H1 (cell line): ENCODE data around the gene ABCC10.

ENCODE experiments used
- BCL11A ChIP-seq, 2 experiments: IDR thresholded peaks; one replicate each; pipeline ENCODE4 v1.6.1; 2011; ENCODE audit warnings: low read depth in 2 of 2, low read length in 2 of 2, mild to moderate bottlenecking in 2 of 2
- CTCF ChIP-seq, 3 experiments: IDR thresholded peaks; 1 replicate in 2 of 3; 2 replicates in 1 of 3; pipeline versions ENCODE4 v1.5.1 to v1.6.1; 2011; ENCODE audit warnings: low read length in 3 of 3, mild to moderate bottlenecking in 3 of 3, inconsistent platforms in 2 of 3, low read depth in 1 of 3, moderate library complexity in 1 of 3; ENCODE audit not compliant: insufficient read depth in 1 of 3; ENCODE audit errors: control extremely low read depth in 1 of 3
- JUND ChIP-seq: IDR thresholded peaks from 2 replicates; pipeline ENCODE4 v1.6.1; 2011; ENCODE audit warnings: mild to moderate bottlenecking, improper control_type of control experiment, low read length
- RXRA ChIP-seq: IDR thresholded peaks from 2 replicates; pipeline ENCODE4 v1.6.1; 2011; ENCODE audit warnings: low read depth, mild to moderate bottlenecking, low read length, moderate library complexity; ENCODE audit not compliant: insufficient read depth

- TF ChIP-seq JUND (no peak), RXRA (no peak), CTCF (IDR thresholded peaks at IDR 0.05; ENCODE audit: control extremely low read depth in 1 of 3, insufficient read depth in 1 of 3, low read depth in 1 of 3, low read length in 3 of 3) (no peak), BCL11A (IDR thresholded peaks at IDR 0.05; ENCODE audit: low read depth in 2 of 2, low read length in 2 of 2) (no peak)
Observed at GRCh38 chr6:43489277-43490072, 62.1 kb downstream of the ABCC10 start.
